ENCODE measurements around the gene DUSP28. TPM values are rescaled to one million over a fixed set of nuclear protein-coding genes. Genes with fewer than 3 reads are reported as not detected.
A peak's percentile ranks its signal among the peaks of the same experiment; 100 is the strongest.

Gene DUSP28
- total and polyA plus RNA-seq, 2 of the 13 experiments (the other 11 are each of a cell fraction or from before 2014, with no cell fraction given): 5.2 to 8.6 TPM

- TF ChIP-seq CREM (IDR thresholded peaks at IDR 0.05) (peak; percentile 62; the same call in 1 of the 2 replicates), CREM (CRISPR knock-in tag; IDR thresholded peaks at IDR 0.05) (no peak), ZNF589 (CRISPR knock-in tag; conservative IDR thresholded peaks at IDR 0.05) (no peak), SSRP1 (CRISPR knock-in tag; IDR thresholded peaks at IDR 0.05) (no peak), CHD2 (IDR thresholded peaks at IDR 0.05; ENCODE audit: low read depth, low read length) (no peak), RNF219 (CRISPR knock-in tag; IDR thresholded peaks at IDR 0.05) (no peak), YEATS4 (CRISPR knock-in tag; IDR thresholded peaks at IDR 0.05; ENCODE audit: borderline replicate concordance) (0 out of 2 replicates have a peak, but pooled peaks have one; percentile 54), ATF3 (CRISPR knock-in tag; IDR thresholded peaks at IDR 0.05) (no peak), CEBPZ (IDR thresholded peaks at IDR 0.05; ENCODE audit: low read length) (no peak), FOXP1 (IDR thresholded peaks at IDR 0.05) (no peak), FOXP1 (CRISPR knock-in tag; IDR thresholded peaks at IDR 0.05) (peak; percentile 17; the same call in 1 of the 2 replicates), ZFP62 (CRISPR knock-in tag; IDR thresholded peaks at IDR 0.05) (no peak), ZSCAN25 (CRISPR knock-in tag; IDR thresholded peaks at IDR 0.05) (0 out of 2 replicates have a peak, but pooled peaks have one; percentile 10), MTF2 (CRISPR knock-in tag; IDR thresholded peaks at IDR 0.05; ENCODE audit: borderline replicate concordance) (no peak), ZNF580 (CRISPR knock-in tag; IDR thresholded peaks at IDR 0.05; ENCODE audit: borderline replicate concordance, low read depth) (peak; percentile 53; the same call in 1 of the 2 replicates), BCL6 (CRISPR knock-in tag; IDR thresholded peaks at IDR 0.05) (peak; percentile 55), CAMTA2 (CRISPR knock-in tag; IDR thresholded peaks at IDR 0.05; ENCODE audit: borderline replicate concordance) (no peak), ZNF503 (CRISPR knock-in tag; IDR thresholded peaks at IDR 0.05) (no peak), SP1 (IDR thresholded peaks at IDR 0.05) (no peak), SP1 (CRISPR knock-in tag; IDR thresholded peaks at IDR 0.05) (0 out of 2 replicates have a peak, but pooled peaks have one; percentile 7), CEBPB (IDR thresholded peaks at IDR 0.05; ENCODE audit: borderline replicate concordance, low read depth, low read length) (no peak), SAFB2 (CRISPR knock-in tag; IDR thresholded peaks at IDR 0.05; ENCODE audit: borderline replicate concordance, low read depth) (no peak; the same call in 1 of the 2 replicates), ZNF746 (CRISPR knock-in tag; IDR thresholded peaks at IDR 0.05) (no peak), MEF2D (CRISPR knock-in tag; IDR thresholded peaks at IDR 0.05) (peak; percentile 39; the same call in 1 of the 2 replicates)
Measured at GRCh38 chr2:240597419-240598181, 37.4 kb downstream of the DUSP28 start (continued).
